ENCODE results near the gene DOC2A. TPM values are rescaled to one million over a fixed set of nuclear protein-coding genes. Genes with fewer than 3 reads are reported as not detected.

Gene DOC2A
- total and polyA plus RNA-seq, 9 of the 15 experiments (the other 6 are each of a cell fraction or from before 2014, with no cell fraction given): 0.03 to 0.38 (median 0.28) TPM; not detected in 1

- no peak for TF ChIP-seq ELK3 (CRISPR knock-in tag; IDR thresholded peaks at IDR 0.05)
- no peak for TF ChIP-seq NR4A1 (CRISPR knock-in tag; IDR thresholded peaks at IDR 0.05)
- TF ChIP-seq NR4A1 (tag; IDR thresholded peaks at IDR 0.05): no peak
- no peak for TF ChIP-seq HMBOX1 (IDR thresholded peaks at IDR 0.05)
- no peak for TF ChIP-seq WHSC1 (IDR thresholded peaks at IDR 0.05; ENCODE audit: low read length)
- TF ChIP-seq DPF2 (IDR thresholded peaks at IDR 0.05): no peak
- 0 out of 2 replicates have a peak, but pooled peaks have one; percentile 29 for TF ChIP-seq MTA1 (IDR thresholded peaks at IDR 0.05; ENCODE audit: borderline replicate concordance)
- no peak for TF ChIP-seq ZNF384 (IDR thresholded peaks at IDR 0.05; ENCODE audit: low read depth, low read length)
- TF ChIP-seq DDX20 (tag; IDR thresholded peaks at IDR 0.05; ENCODE audit: low read depth): no peak
- no peak for TF ChIP-seq ZNF212 (CRISPR knock-in tag; IDR thresholded peaks at IDR 0.05)
- no peak for TF ChIP-seq CBX5 (IDR thresholded peaks at IDR 0.05; ENCODE audit: borderline replicate concordance, low read depth)
- no peak for TF ChIP-seq MITF (IDR thresholded peaks at IDR 0.05)
- TF ChIP-seq NUFIP1 (IDR thresholded peaks at IDR 0.05; ENCODE audit: partially characterized antibody): no peak
- no peak for TF ChIP-seq ZNF311 (CRISPR knock-in tag; IDR thresholded peaks at IDR 0.05)
- TF ChIP-seq GTF2A2 (tag; IDR thresholded peaks at IDR 0.05): no peak
- no peak for TF ChIP-seq ZSCAN32 (CRISPR knock-in tag; IDR thresholded peaks at IDR 0.05)
- no peak for TF ChIP-seq SMAD3 (CRISPR knock-in tag; conservative IDR thresholded peaks at IDR 0.05)
- no peak for TF ChIP-seq U2AF2 (optimal IDR thresholded peaks at IDR 0.05; ENCODE audit: low read depth, low read length)
- peak; percentile 87 for TF ChIP-seq POLR2G (IDR thresholded peaks at IDR 0.05; ENCODE audit: low read depth, low read length)
- TF ChIP-seq TARDBP (IDR thresholded peaks at IDR 0.05): no peak
- TF ChIP-seq ZNF77 (CRISPR knock-in tag; IDR thresholded peaks at IDR 0.05): no peak
- TF ChIP-seq NCOA4 (IDR thresholded peaks at IDR 0.05; ENCODE audit: partially characterized antibody): no peak
- TF ChIP-seq ELF1 (tag; IDR thresholded peaks at IDR 0.05): peak; percentile 24; the same call in 1 of the 2 replicates
- no peak for TF ChIP-seq MCM2 (IDR thresholded peaks at IDR 0.05; ENCODE audit: low read depth)
- no peak for TF ChIP-seq ASH1L (IDR thresholded peaks at IDR 0.05; ENCODE audit: borderline replicate concordance, low read depth, partially characterized antibody)
- 0 out of 2 replicates have a peak, but pooled peaks have one; percentile 24 for TF ChIP-seq ZBTB1 (CRISPR knock-in tag; IDR thresholded peaks at IDR 0.05; ENCODE audit: borderline replicate concordance, low read depth)
- TF ChIP-seq PYGO2 (tag; IDR thresholded peaks at IDR 0.05): no peak
- peak; percentile 99 for TF ChIP-seq LCOR (CRISPR knock-in tag; IDR thresholded peaks at IDR 0.05)
These were observed 42.0 kb upstream of the DOC2A start (continued) for GRCh38 chr16:30052671-30053372.
